ENCODE results near the gene UBE2G2.

DNA sequence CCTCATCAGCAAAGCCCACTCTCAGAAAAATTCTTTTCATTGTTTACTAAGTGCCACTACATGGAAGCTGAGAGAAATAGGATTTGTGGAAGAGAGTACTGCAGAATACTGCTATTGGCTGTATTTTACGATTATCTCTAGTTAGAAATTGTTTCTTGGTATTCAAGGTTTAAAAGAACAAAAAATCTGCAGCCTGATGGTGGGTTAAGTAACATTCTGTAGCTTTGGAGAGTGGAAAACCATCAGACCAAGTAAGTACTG is 44.5 kb upstream of the UBE2G2 start:
- TF ChIP-seq, protein P1, sequence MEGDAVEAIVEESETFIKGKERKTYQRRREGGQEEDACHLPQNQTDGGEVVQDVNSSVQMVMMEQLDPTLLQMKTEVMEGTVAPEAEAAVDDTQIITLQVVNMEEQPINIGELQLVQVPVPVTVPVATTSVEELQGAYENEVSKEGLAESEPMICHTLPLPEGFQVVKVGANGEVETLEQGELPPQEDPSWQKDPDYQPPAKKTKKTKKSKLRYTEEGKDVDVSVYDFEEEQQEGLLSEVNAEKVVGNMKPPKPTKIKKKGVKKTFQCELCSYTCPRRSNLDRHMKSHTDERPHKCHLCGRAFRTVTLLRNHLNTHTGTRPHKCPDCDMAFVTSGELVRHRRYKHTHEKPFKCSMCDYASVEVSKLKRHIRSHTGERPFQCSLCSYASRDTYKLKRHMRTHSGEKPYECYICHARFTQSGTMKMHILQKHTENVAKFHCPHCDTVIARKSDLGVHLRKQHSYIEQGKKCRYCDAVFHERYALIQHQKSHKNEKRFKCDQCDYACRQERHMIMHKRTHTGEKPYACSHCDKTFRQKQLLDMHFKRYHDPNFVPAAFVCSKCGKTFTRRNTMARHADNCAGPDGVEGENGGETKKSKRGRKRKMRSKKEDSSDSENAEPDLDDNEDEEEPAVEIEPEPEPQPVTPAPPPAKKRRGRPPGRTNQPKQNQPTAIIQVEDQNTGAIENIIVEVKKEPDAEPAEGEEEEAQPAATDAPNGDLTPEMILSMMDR (IDR thresholded peaks at IDR 0.05) = no peak
- TF ChIP-seq ZNF232 (CRISPR knock-in tag; IDR thresholded peaks at IDR 0.05) (no peak), NFYB (CRISPR knock-in tag; conservative IDR thresholded peaks at IDR 0.05; ENCODE audit: low read depth) (no peak), PRRX2 (CRISPR knock-in tag; IDR thresholded peaks at IDR 0.05) (no peak)
